HCT116 (cell line): Measurements from ENCODE around the gene MIPEP. TPM values are rescaled to one million over a fixed set of nuclear protein-coding genes. Genes with fewer than 3 reads are reported as not detected.

ENCODE experiments used
- ATAC-seq: fragments of 200-7000 bp; cut with Tn5 transposase; 2 replicates; pipeline ENCODE4 v1.9.1; 2020; ENCODE audit warnings: mild to moderate bottlenecking, moderate library complexity
- BruUV-seq: library from RNA; stranded (reverse); fragments of 400-500 nt; replicated peaks from 2 replicates; lab custom pipeline; 2021; lab: Mats Ljungman, UMichigan
- CTCF ChIA-PET: fragments of 300-600 bp; sonication (Branson Sonifier 250); formaldehyde crosslinking; loops from one replicate; lab custom pipeline; 2021; ENCODE audit warnings: antibody characterized with exemption; lab: Charles Lee
- POLR2A ChIA-PET: fragments of 300-600, 350-600 bp; sonication (Branson Sonifier 250); formaldehyde crosslinking; loops from one replicate; lab custom pipeline; 2021; ENCODE audit warnings: antibody characterized with exemption; lab: Charles Lee
- RAD21 ChIA-PET, 2 experiments: fragments of 300-600 bp; sonication (Branson Sonifier 250); formaldehyde crosslinking; loops; one replicate each; lab custom pipeline; 2023; ENCODE audit warnings: low total read pairs in 2 of 2; ENCODE audit not compliant: uncharacterized antibody in 2 of 2, unreplicated experiment in 2 of 2, low non-redundant PET in 1 of 2; lab: Charles Lee
- DNase-seq: peaks from one replicate; pipeline ENCODE4 v3.0.0-alpha.2; 2010; ENCODE audit warnings: low read depth, low spot score
- H2AFZ ChIP-seq: fragments of 200-600 bp; shearing (Covaris generic), sonication (generic); 2 replicates; pipeline ENCODE4 v1.6.1; 2017; ENCODE audit warnings: low read depth, mixed run types, mixed read lengths, antibody characterized with exemption, low read length; ENCODE audit not compliant: poor library complexity, severe bottlenecking
- H3K27ac ChIP-seq: 2 replicates; pipeline ENCODE4 v1.5.1; 2012; ENCODE audit warnings: low read depth, low read length
- H3K27me3 ChIP-seq: fragments of 200-600 bp; sonication (generic); 2 replicates; pipeline ENCODE4 v1.6.1; 2016; ENCODE audit warnings: mixed run types, low read length, mixed read lengths; ENCODE audit not compliant: insufficient read depth
- H3K36me3 ChIP-seq, 2 experiments: fragments of 200-500 bp in 1 of 2; fragments of 200-600 bp in 1 of 2; sonication (Bioruptor generic) in 1 of 2; sonication (generic) in 1 of 2; 2 replicates each; pipeline versions ENCODE4 v1.5.1 to v1.6.1; 2014 to 2016; ENCODE audit warnings: low read length in 2 of 2, inconsistent platforms in 1 of 2, mixed read lengths in 1 of 2, mixed run types in 1 of 2; ENCODE audit not compliant: insufficient read depth in 2 of 2, control insufficient read depth in 1 of 2
- H3K4me1 ChIP-seq, 2 experiments: fragments of 200-600 bp in 1 of 2; sonication (generic) in 1 of 2; 2 replicates each; pipeline versions ENCODE4 v1.5.1 to v1.6.1; 2012 to 2017; ENCODE audit warnings: low read length in 2 of 2, inconsistent platforms in 1 of 2, mild to moderate bottlenecking in 1 of 2, mixed read lengths in 1 of 2, mixed run types in 1 of 2, moderate library complexity in 1 of 2; ENCODE audit not compliant: insufficient read depth in 2 of 2, control insufficient read depth in 1 of 2
- H3K4me2 ChIP-seq: fragments of 200-600 bp; sonication (generic); 2 replicates; pipeline ENCODE4 v1.6.1; 2017; ENCODE audit warnings: mixed run types, low read length, mixed read lengths
- H3K4me3 ChIP-seq, 2 experiments: fragments of 200-600 bp in 1 of 2; sonication (generic) in 1 of 2; replicated peaks in 1 of 2; 2 replicates each; pipeline ENCODE4 v1.5.1; 2011 to 2016; ENCODE audit warnings: low read length in 2 of 2, control low read depth in 1 of 2, low read depth in 1 of 2, mild to moderate bottlenecking in 1 of 2, mixed read lengths in 1 of 2, mixed run types in 1 of 2
- H3K79me2 ChIP-seq: fragments of 200-600 bp; sonication (generic); 2 replicates; pipeline ENCODE4 v1.6.1; 2017; ENCODE audit warnings: mild to moderate bottlenecking, mixed run types, low read length, moderate library complexity, mixed read lengths; ENCODE audit not compliant: insufficient read depth
- H3K9ac ChIP-seq: fragments of 200-600 bp; sonication (generic); 2 replicates; pipeline ENCODE4 v1.6.1; 2016; ENCODE audit warnings: low read length, mixed read lengths
- H3K9me2 ChIP-seq: fragments of 200-600 bp; sonication (generic), shearing (Covaris generic); 2 replicates; pipeline ENCODE4 v1.6.1; 2017; ENCODE audit warnings: mixed run types, mild to moderate bottlenecking, moderate library complexity; ENCODE audit not compliant: insufficient read depth
- H3K9me3 ChIP-seq, 2 experiments: fragments of 200-500 bp in 1 of 2; fragments of 200-600 bp in 1 of 2; sonication (Bioruptor generic) in 1 of 2; sonication (generic) in 1 of 2; 2 replicates each; pipeline ENCODE4 v1.6.1; 2014 to 2017; ENCODE audit warnings: low read length in 2 of 2, mixed read lengths in 2 of 2, inconsistent platforms in 1 of 2, low read depth in 1 of 2, mild to moderate bottlenecking in 1 of 2, mixed run types in 1 of 2, moderate library complexity in 1 of 2; ENCODE audit not compliant: control insufficient read depth in 1 of 2, insufficient read depth in 1 of 2
- H4K20me1 ChIP-seq: fragments of 200-600 bp; sonication (generic), shearing (Covaris generic); 2 replicates; pipeline ENCODE4 v1.6.1; 2017; ENCODE audit warnings: mixed run types, mild to moderate bottlenecking, moderate library complexity; ENCODE audit not compliant: insufficient read depth
- ATF3 ChIP-seq: IDR thresholded peaks from 2 replicates; pipeline ENCODE4 v1.6.1; 2012
- CEBPB ChIP-seq: IDR thresholded peaks from 2 replicates; pipeline ENCODE4 v1.6.1; 2012; ENCODE audit warnings: low read depth
- CTCF ChIP-seq, 3 experiments: fragments of 200-600 bp in 1 of 3; sonication (generic) in 1 of 3; IDR thresholded peaks in 2 of 3; conservative IDR thresholded peaks in 1 of 3; 2 replicates each; pipeline ENCODE4 v1.5.1; 2012 to 2017; ENCODE audit warnings: low read depth in 2 of 3, low read length in 2 of 3, antibody characterized with exemption in 1 of 3, borderline replicate concordance in 1 of 3, control low read depth in 1 of 3, mild to moderate bottlenecking in 1 of 3, mixed read lengths in 1 of 3, mixed run types in 1 of 3, moderate library complexity in 1 of 3; ENCODE audit not compliant: insufficient read depth in 1 of 3
- EGR1 ChIP-seq: IDR thresholded peaks from 2 replicates; pipeline ENCODE4 v1.6.1; 2012; ENCODE audit warnings: low read depth
- ELF1 ChIP-seq: IDR thresholded peaks from 2 replicates; pipeline ENCODE4 v1.6.1; 2012; ENCODE audit warnings: low read depth, borderline replicate concordance
- EZH2 ChIP-seq: fragments of 200-600 bp; sonication (generic); IDR thresholded peaks from 2 replicates; pipeline ENCODE4 v1.6.1; 2017; ENCODE audit warnings: antibody characterized with exemption, mixed run types
- EZH2phosphoT487 ChIP-seq: fragments of 200-600 bp; IDR thresholded peaks from 2 replicates; pipeline ENCODE4 v1.6.1; 2018; ENCODE audit warnings: antibody characterized with exemption, borderline replicate concordance
- FOSL1 ChIP-seq: IDR thresholded peaks from 2 replicates; pipeline ENCODE4 v1.6.1; 2012; ENCODE audit warnings: low read depth
- JUND ChIP-seq: IDR thresholded peaks from 2 replicates; pipeline ENCODE4 v1.6.1; 2012
- MAX ChIP-seq: IDR thresholded peaks from 2 replicates; pipeline ENCODE4 v1.6.1; 2012
- POLR2AphosphoS5 ChIP-seq: IDR thresholded peaks from 2 replicates; pipeline ENCODE4 v1.6.1; 2011; ENCODE audit warnings: mild to moderate bottlenecking, low read depth, low read length, moderate library complexity
- RAD21 ChIP-seq: IDR thresholded peaks from 2 replicates; pipeline ENCODE4 v1.6.1; 2012; ENCODE audit warnings: low read depth, mild to moderate bottlenecking
- SIN3A ChIP-seq: IDR thresholded peaks from 2 replicates; pipeline ENCODE4 v1.6.1; 2012; ENCODE audit warnings: low read depth
- SP1 ChIP-seq: IDR thresholded peaks from 2 replicates; pipeline ENCODE4 v1.6.1; 2012; ENCODE audit warnings: low read depth
- SRF ChIP-seq: IDR thresholded peaks from 2 replicates; pipeline ENCODE4 v1.6.1; 2012; ENCODE audit warnings: low read depth
- TCF7L2 ChIP-seq: IDR thresholded peaks from 2 replicates; pipeline ENCODE4 v1.7.0; 2011; ENCODE audit warnings: borderline replicate concordance, inconsistent platforms; ENCODE audit not compliant: insufficient read depth, insufficient read length; ENCODE audit errors: extremely low read depth
- YY1 ChIP-seq: IDR thresholded peaks from 2 replicates; pipeline ENCODE4 v1.6.1; 2011; ENCODE audit warnings: low read length, low read depth, moderate library complexity, mild to moderate bottlenecking; ENCODE audit not compliant: insufficient replicate concordance; ENCODE audit errors: extremely low read depth
- ZBTB33 ChIP-seq: IDR thresholded peaks from 2 replicates; pipeline ENCODE4 v1.6.1; 2011; ENCODE audit warnings: mild to moderate bottlenecking, low read length, moderate library complexity; ENCODE audit not compliant: insufficient replicate concordance; ENCODE audit errors: extremely low read depth
- ZFX ChIP-seq: fragments of 450-650 bp; IDR thresholded peaks from 2 replicates; pipeline ENCODE4 v1.6.1; 2017
- intact Hi-C: fragments of 100-400 bp; cut with micrococcal nuclease; formaldehyde crosslinking; loops from 2 replicates; pipeline ENCODE4 v1.10.0; 2022
- total RNA-seq: library from RNA; stranded (reverse); gene quantifications from one replicate; pipeline ENCODE4 v1.2.1, GENCODE V29; 2021; ENCODE audit not compliant: unreplicated experiment

Gene MIPEP
- total RNA-seq, 1 experiment from 2014 or later = 33.3 TPM

- intact Hi-C loops = no loop called here
These were observed 80.4 kb downstream of the MIPEP start for GRCh38 chr13:23808803-23809202.

More at GRCh38 chr13:23808803-23809202, 80.4 kb downstream of the MIPEP start:
- Histone ChIP-seq H3K9me3 (no peaks in the 10 kb centered on the region), H3K4me3 (no peak overlapping the region), H3K27ac (no peak overlapping the region), H4K20me1 (no peaks in the 10 kb centered on the region), H3K36me3 (no peaks in the 10 kb centered on the region), H3K27me3 (no peaks in the 10 kb centered on the region), H2AFZ (no peak overlapping the region), H3K9ac (no peak overlapping the region), H3K79me2 (no peaks in the 10 kb centered on the region), H3K4me1 (no peaks in the 10 kb centered on the region), H3K4me2 (no peak overlapping the region), H3K9me2 (no peaks in the 10 kb centered on the region)
- ChIA-PET CTCF (no interaction called here), RAD21 (no interaction called here), POLR2A (no interaction called here)
- TF ChIP-seq FOSL1 (no peak), SP1 (no peak), EZH2 (no peak), YY1 (no peak), EZH2phosphoT487 (no peak), CTCF (IDR thresholded peaks at IDR 0.05 in 2 of 3, conservative IDR thresholded peaks at IDR 0.05 in 1 of 3; ENCODE audit: borderline replicate concordance in 1 of 3, insufficient read depth in 1 of 3, low read depth in 2 of 3, low read length in 2 of 3) (no peak), TCF7L2 (no peak), JUND (no peak), ELF1 (no peak), POLR2AphosphoS5 (no peak), RAD21 (no peak), CEBPB (no peak), MAX (no peak), ATF3 (no peak), SIN3A (no peak), EGR1 (no peak), ZFX (no peak), SRF (no peak), ZBTB33 (no peak)
- BruUV-seq = no TSS peak
- DNase-seq (no peak), ATAC-seq (no peak)
